ENCODE measurements around the gene RPL5. TPM values are rescaled to one million over a fixed set of nuclear protein-coding genes. Genes with fewer than 3 reads are reported as not detected.

The RPL5 gene
- 1,190 and 1,272 TPM in 2 replicates for total RNA-seq

GRCh38 chr1:92831762-92832536 lies at the start of gene RPL5:
Gene RPL5, plus strand, starts transcription at chr1:92832040. Its CDS starts 75 bp downstream, at chr1:92832115.

DNA sequence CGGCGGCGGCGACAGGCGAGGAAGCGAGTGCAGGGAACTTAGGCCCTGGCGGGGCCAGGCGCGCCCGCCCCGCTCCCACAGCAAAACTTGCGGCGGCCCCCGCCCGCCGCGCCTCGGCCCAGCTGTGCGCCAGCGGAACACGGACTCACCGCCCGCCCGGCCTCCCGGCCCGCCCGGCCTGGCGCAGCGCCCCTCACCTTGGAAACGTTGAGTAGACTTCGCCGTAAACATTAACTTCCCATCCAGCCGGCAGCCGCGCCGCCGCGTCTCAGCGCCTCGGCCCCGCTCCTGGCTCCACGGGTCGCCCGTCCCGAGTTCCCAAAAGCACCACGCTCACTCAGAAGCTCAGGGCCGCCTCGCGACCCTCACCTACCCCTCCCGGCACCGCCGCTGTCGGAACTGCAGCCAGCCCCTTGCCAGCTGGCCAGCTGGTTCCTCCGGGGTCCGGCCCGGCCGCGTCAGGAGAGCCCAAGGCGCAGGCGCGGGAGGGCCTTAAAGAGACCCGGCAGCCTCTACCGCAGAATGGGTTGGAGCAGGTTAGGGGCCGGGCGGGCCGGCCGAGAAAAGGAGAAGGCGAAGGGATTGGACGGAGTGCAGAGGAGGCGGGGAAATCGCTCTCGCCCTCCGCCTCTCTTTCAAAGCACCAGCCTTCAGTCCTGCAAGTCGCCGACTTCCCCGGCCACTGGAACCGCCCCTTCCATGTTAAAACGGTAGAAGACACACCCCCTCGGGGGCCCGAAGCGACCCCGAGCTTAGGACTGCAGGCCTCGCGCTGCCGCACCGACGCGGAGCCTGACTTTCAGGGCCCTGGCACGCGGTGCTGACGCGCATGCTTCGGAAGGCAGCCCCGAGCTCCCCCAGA lies 47.0 kb upstream of the RPL5 start, which contains the start of gene EVI5:
TSS of gene EVI5 (minus strand) at position 470 of the 862 bp plus-strand sequence. CDS start 48,562 bp downstream, outside the sequence.

Other genes with a start within 250 kb of the RPL5 start
- 33.4 and 40.5 TPM in 2 replicates for gene EVI5, start 46.9 kb upstream of the RPL5 start, total RNA-seq
- gene DIPK1A, start 129.4 kb downstream of the RPL5 start, total RNA-seq: 15.3 and 16.2 TPM in 2 replicates
- gene MTF2, start 247.2 kb downstream of the RPL5 start, total RNA-seq: 15.6 and 20.0 TPM in 2 replicates